Measurements from ENCODE around the gene STAT4.

- TF ChIP-seq CTCF (IDR thresholded peaks at IDR 0.05; ENCODE audit: low read length) = no peak
- TF ChIP-seq EZH2phosphoT487 (IDR thresholded peaks at IDR 0.05; ENCODE audit: low read length) = no peak
Measured at GRCh38 chr2:190996947-190997346, 153.8 kb downstream of the STAT4 start.

All from MM.1S (cell line).